Breast epithelium (tissue), 4 donors: Measurements from ENCODE around the gene RPL29. TPM values are rescaled to one million over a fixed set of nuclear protein-coding genes. Genes with fewer than 3 reads are reported as not detected.

Experiments used
- DNase-seq, 2 donors: peaks; one replicate each; pipeline ENCODE4 v3.0.0-alpha.2; 2019; ENCODE audit warnings: low spot score in 2 of 2
- H3K27ac ChIP-seq, 2 donors: fragments of 200-600 bp; sonication (generic) in 1 of 2; one replicate each; pipeline ENCODE4 v1.5.1; 2016 to 2019; ENCODE audit warnings: mild to moderate bottlenecking in 1 of 2
- H3K27me3 ChIP-seq, 2 donors: fragments of 200-600 bp; sonication (generic) in 1 of 2; one replicate each; pipeline versions ENCODE4 v1.5.1 to v1.6.0; 2017 to 2019; ENCODE audit warnings: control low read depth in 1 of 2, mild to moderate bottlenecking in 1 of 2
- H3K36me3 ChIP-seq: fragments of 200-600 bp; one replicate; pipeline ENCODE4 v1.5.1; 2019
- H3K4me1 ChIP-seq, 2 donors: fragments of 200-600 bp; sonication (generic); one replicate each; pipeline ENCODE4 v1.5.1; 2016 to 2019; ENCODE audit warnings: control low read depth in 1 of 2
- H3K4me3 ChIP-seq, 3 donors: fragments of 200-600 bp; sonication (generic); 1 replicate in 2 of 3; 2 replicates in 1 of 3; pipeline ENCODE4 v1.5.1; 2016 to 2019; ENCODE audit warnings: mild to moderate bottlenecking in 3 of 3, moderate library complexity in 2 of 3
- H3K9me3 ChIP-seq, 2 donors: fragments of 200-600 bp; sonication (generic) in 1 of 2; one replicate each; pipeline ENCODE4 v1.5.1; 2016 to 2019; ENCODE audit warnings: control low read depth in 1 of 2
- CTCF ChIP-seq, 3 donors: fragments of 450-650 bp; IDR thresholded peaks; one replicate each; pipeline ENCODE4 v1.5.1; 2016 to 2017; ENCODE audit warnings: antibody characterized with exemption in 3 of 3, mild to moderate bottlenecking in 3 of 3, moderate library complexity in 3 of 3
- POLR2A ChIP-seq: fragments of 450-650 bp; IDR thresholded peaks from one replicate; pipeline ENCODE4 v1.6.1; 2016; ENCODE audit warnings: antibody characterized with exemption, mild to moderate bottlenecking, moderate library complexity
- POLR2AphosphoS5 ChIP-seq, 3 donors: sonication (generic); formaldehyde crosslinking; IDR thresholded peaks; one replicate each; pipeline ENCODE4 v1.6.1; 2017; ENCODE audit warnings: antibody characterized with exemption in 3 of 3
- intact Hi-C: fragments of 100-400 bp; cut with DNase I; formaldehyde crosslinking; loops from one replicate; pipeline ENCODE4 v1.15.1; 2023; ENCODE audit warnings: low total_unique reads
- total RNA-seq, 3 donors: library from RNA; depleted of rRNA; stranded (reverse); fragments of >200 nt; gene quantifications; one replicate each; pipeline ENCODE4 v1.1.0, GENCODE V29; 2016

RPL29 gene
- total RNA-seq, 3 donors from 2014 or later: 1,890 to 2,530 (median 2,229) TPM

- Histone ChIP-seq H3K36me3 (no peaks in the 10 kb centered on the region), H3K4me1 (peaks cover 5 to 12% of the 10 kb centered on the region in 2 donors), H3K27me3 (no peaks in the 10 kb centered on the region), H3K4me3 (peak overlapping the region in 1 of 3 donors; percentile 29), H3K27ac (peak overlapping the region; percentile 91 to 93), H3K9me3 (no peaks in the 10 kb centered on the region)
- no peak for TF ChIP-seq CTCF (IDR thresholded peaks at IDR 0.05)
- intact Hi-C loops: no loop called here
- DNase-seq: no peak
Observed at GRCh38 chr3:52040600-52040999, 44.9 kb upstream of the RPL29 start.

- DNase-seq: peak; percentile 81 to 95
- H3K4me3 ChIP-seq: peak overlapping the region in 1 of 3 donors; percentile 29
- intact Hi-C loops: no loop called here
- H3K4me1 ChIP-seq: peaks cover 5 to 12% of the 10 kb centered on the region in 2 donors
- no peaks in the 10 kb centered on the region for H3K27me3 ChIP-seq
- H3K9me3 ChIP-seq: no peaks in the 10 kb centered on the region
- peak in 2 of 3 donors; percentile 37 to 55 for TF ChIP-seq POLR2AphosphoS5 (IDR thresholded peaks at IDR 0.05)
- TF ChIP-seq POLR2A: no peak
- H3K36me3 ChIP-seq: no peaks in the 10 kb centered on the region
- peak overlapping the region; percentile 91 to 93 for H3K27ac ChIP-seq
Observed at GRCh38 chr3:52039846-52040245, 44.2 kb upstream of the RPL29 start.

GRCh38 chr3:52039426-52039825, 43.7 kb upstream of the RPL29 start:
- TF ChIP-seq CTCF (IDR thresholded peaks at IDR 0.05) (no peak), POLR2A (no peak), POLR2AphosphoS5 (IDR thresholded peaks at IDR 0.05) (no peak)
- H3K9me3 ChIP-seq: no peaks in the 10 kb centered on the region
- H3K27ac ChIP-seq: peak overlapping the region; percentile 91 to 93
- H3K4me1 ChIP-seq: peaks cover 5 to 12% of the 10 kb centered on the region in 2 donors
- H3K27me3 ChIP-seq: no peaks in the 10 kb centered on the region
- H3K4me3 ChIP-seq: peak overlapping the region in 1 of 3 donors; percentile 29
- DNase-seq: peak in 1 of 2 donors; percentile 44
- intact Hi-C loops: no loop called here
- no peaks in the 10 kb centered on the region for H3K36me3 ChIP-seq

GRCh38 chr3:52038227-52038626, 42.5 kb upstream of the RPL29 start:
- H3K36me3 ChIP-seq: no peaks in the 10 kb centered on the region
- H3K4me3 ChIP-seq: no peak overlapping the region
- no peaks in the 10 kb centered on the region for H3K27me3 ChIP-seq
- TF ChIP-seq POLR2A: no peak
- intact Hi-C loops: no loop called here
- H3K27ac ChIP-seq: peak overlapping the region; percentile 91 to 93
- peaks cover 5 to 12% of the 10 kb centered on the region in 2 donors for H3K4me1 ChIP-seq
- no peak for DNase-seq
- H3K9me3 ChIP-seq: no peaks in the 10 kb centered on the region

GRCh38 chr3:52037291-52037690, 41.6 kb upstream of the RPL29 start:
- H3K4me1 ChIP-seq: peaks cover 5 to 12% of the 10 kb centered on the region in 2 donors
- no peaks in the 10 kb centered on the region for H3K9me3 ChIP-seq
- no peak overlapping the region for H3K27ac ChIP-seq
- DNase-seq: no peak
- H3K27me3 ChIP-seq: no peaks in the 10 kb centered on the region
- TF ChIP-seq POLR2AphosphoS5 (IDR thresholded peaks at IDR 0.05) (no peak), CTCF (IDR thresholded peaks at IDR 0.05) (no peak), POLR2A (no peak)
- H3K4me3 ChIP-seq: no peak overlapping the region
- H3K36me3 ChIP-seq: no peaks in the 10 kb centered on the region
- intact Hi-C loops: no loop called here

GRCh38 chr3:52036829-52037228, 41.1 kb upstream of the RPL29 start:
- no peak for DNase-seq

More at GRCh38 chr3:52036829-52037228, 41.1 kb upstream of the RPL29 start:
- no peak for TF ChIP-seq POLR2AphosphoS5 (IDR thresholded peaks at IDR 0.05)
- no peak for TF ChIP-seq CTCF (IDR thresholded peaks at IDR 0.05)
- TF ChIP-seq POLR2A: no peak
- Histone ChIP-seq H3K4me1 (peaks cover 5 to 12% of the 10 kb centered on the region in 2 donors), H3K27ac (no peak overlapping the region), H3K4me3 (no peak overlapping the region), H3K9me3 (no peaks in the 10 kb centered on the region), H3K36me3 (no peaks in the 10 kb centered on the region), H3K27me3 (no peaks in the 10 kb centered on the region)
- intact Hi-C loops: no loop called here
